ENCODE results near the gene SORBS2.
A peak's percentile ranks its signal among the peaks of the same experiment; 100 is the strongest.

SORBS2 gene

DNA sequence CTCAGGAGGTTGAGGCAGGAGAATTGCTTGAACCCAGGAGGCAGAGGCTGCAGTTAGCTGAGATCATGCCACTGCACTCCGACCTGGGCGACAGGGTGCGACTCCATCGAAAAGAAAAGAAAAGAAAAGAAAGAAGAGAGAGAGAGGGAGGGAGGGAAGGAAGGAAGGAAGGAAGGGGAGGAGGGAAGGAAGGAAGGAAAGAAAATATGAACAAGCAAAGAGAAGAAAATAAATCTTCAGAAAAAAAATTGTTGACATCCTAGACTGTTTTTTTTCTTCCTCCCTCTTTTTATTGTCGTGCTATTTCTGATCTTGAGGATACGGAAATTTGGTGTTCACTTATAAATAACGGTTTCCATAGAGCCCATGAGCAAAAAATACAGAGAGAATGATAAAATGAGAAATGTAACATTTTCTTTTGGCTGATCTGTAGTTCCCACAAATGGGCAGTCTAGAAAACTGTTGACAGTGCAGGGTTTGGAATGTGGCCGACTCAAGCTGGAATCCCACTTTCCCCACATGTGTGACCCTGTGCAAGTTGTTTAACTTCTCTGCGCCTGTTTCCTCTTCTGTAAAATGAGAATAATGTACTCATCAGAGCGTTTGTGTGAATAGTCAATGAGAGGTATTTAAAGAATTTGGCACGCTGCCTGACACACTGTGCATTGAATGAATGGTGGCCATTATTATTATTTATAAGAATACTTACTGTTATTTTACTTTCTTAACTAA, 19.4 kb downstream of the SORBS2 start:
- Histone ChIP-seq H3K9ac (ENCODE audit: low read length) (no peak overlapping the region), H2AK5ac (ENCODE audit: low read length) (no peak overlapping the region), H2BK15ac (replicated peaks; ENCODE audit: low read depth) (no peak overlapping the region), H3K23ac (ENCODE audit: low read length) (no peak overlapping the region), H4K5ac (ENCODE audit: low read length) (no peak overlapping the region), H3K4me3 (ENCODE audit: low read length) (no peak overlapping the region), H3K4me1 (ENCODE audit: control insufficient read depth, low read depth, low read length) (no peaks in the 10 kb centered on the region), H3K4ac (ENCODE audit: low read depth, low read length) (no peak overlapping the region), H3K36me3 (ENCODE audit: control insufficient read depth, insufficient read depth, low read length) (no peaks in the 10 kb centered on the region), H3K27ac (ENCODE audit: low read depth, low read length) (no peak overlapping the region), H3K4me2 (ENCODE audit: low read length) (no peak overlapping the region), H3K79me2 (ENCODE audit: control insufficient read depth, insufficient read depth, low read length) (no peaks in the 10 kb centered on the region), H2BK120ac (ENCODE audit: low read depth, low read length) (no peak overlapping the region), H2BK5ac (ENCODE audit: low read length) (no peak overlapping the region), H3K79me1 (ENCODE audit: low read length) (no peaks in the 10 kb centered on the region), H4K8ac (ENCODE audit: low read depth, low read length) (no peak overlapping the region), H3K56ac (ENCODE audit: low read length) (no peak overlapping the region), H3K18ac (ENCODE audit: low read length) (no peak overlapping the region), H3K27me3 (ENCODE audit: insufficient read depth, low read length, poor library complexity) (no peaks in the 10 kb centered on the region)
- no CpG with 5 or more reads among the region's 11 CpGs for WGBS (ENCODE audit: extremely low coverage, insufficient coverage, low lambda C conversion rate)
- DNase-seq, result no peak

DNA sequence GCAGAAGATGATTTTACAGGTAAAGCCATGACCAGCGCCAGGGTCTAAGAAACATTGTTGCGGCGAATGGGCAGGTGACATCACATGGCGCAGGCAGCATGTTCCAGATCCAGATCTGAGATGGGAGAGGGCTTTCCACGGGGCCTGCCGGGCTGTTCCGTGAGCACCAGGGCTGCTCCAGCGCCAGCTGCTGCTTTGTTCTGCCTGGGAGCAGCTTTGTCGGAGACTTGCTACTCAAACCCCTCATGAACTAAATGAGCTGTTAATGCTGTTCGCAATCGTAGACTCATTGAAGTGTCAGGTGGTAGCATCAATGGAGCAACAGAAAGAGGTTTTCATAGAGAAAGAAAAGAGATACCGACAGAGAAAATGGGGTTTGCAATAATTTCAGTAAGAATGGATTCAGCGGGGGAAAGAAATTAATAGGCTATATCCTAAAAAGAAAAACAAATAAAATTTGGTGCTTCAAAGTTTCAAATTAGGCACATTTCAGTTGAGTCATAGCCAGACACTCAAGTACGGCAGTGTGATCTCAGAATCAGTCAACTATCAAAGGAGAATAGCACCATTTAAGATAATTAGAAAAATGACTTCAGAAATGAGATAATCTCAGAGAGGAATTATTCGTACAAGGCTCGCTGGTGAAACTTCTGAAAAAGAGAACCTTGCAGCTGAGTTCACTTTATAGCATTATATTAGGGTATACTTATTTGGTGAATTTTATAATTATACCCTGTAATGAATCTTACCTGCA, 23.9 kb downstream of the SORBS2 start:
- Histone ChIP-seq H3K4ac (ENCODE audit: low read depth, low read length) (no peak overlapping the region), H3K79me1 (ENCODE audit: low read length) (no peaks in the 10 kb centered on the region), H3K56ac (ENCODE audit: low read length) (no peak overlapping the region), H2BK15ac (replicated peaks; ENCODE audit: low read depth) (no peak overlapping the region), H2AK5ac (ENCODE audit: low read length) (no peak overlapping the region), H3K4me3 (ENCODE audit: low read length) (no peak overlapping the region), H3K27me3 (ENCODE audit: insufficient read depth, low read length, poor library complexity) (no peaks in the 10 kb centered on the region), H3K36me3 (ENCODE audit: control insufficient read depth, insufficient read depth, low read length) (no peaks in the 10 kb centered on the region), H3K23ac (ENCODE audit: low read length) (no peak overlapping the region), H3K27ac (ENCODE audit: low read depth, low read length) (no peak overlapping the region), H3K18ac (ENCODE audit: low read length) (no peak overlapping the region), H3K9ac (ENCODE audit: low read length) (no peak overlapping the region), H4K5ac (ENCODE audit: low read length) (no peak overlapping the region), H3K4me1 (ENCODE audit: control insufficient read depth, low read depth, low read length) (no peaks in the 10 kb centered on the region), H2BK5ac (ENCODE audit: low read length) (no peak overlapping the region), H4K8ac (ENCODE audit: low read depth, low read length) (no peak overlapping the region), H3K79me2 (ENCODE audit: control insufficient read depth, insufficient read depth, low read length) (no peaks in the 10 kb centered on the region), H2BK120ac (ENCODE audit: low read depth, low read length) (no peak overlapping the region), H3K4me2 (ENCODE audit: low read length) (no peak overlapping the region)
- no peak for DNase-seq
- no CpG with 5 or more reads among the region's 16 CpGs for WGBS (ENCODE audit: extremely low coverage, insufficient coverage, low lambda C conversion rate)

DNA sequence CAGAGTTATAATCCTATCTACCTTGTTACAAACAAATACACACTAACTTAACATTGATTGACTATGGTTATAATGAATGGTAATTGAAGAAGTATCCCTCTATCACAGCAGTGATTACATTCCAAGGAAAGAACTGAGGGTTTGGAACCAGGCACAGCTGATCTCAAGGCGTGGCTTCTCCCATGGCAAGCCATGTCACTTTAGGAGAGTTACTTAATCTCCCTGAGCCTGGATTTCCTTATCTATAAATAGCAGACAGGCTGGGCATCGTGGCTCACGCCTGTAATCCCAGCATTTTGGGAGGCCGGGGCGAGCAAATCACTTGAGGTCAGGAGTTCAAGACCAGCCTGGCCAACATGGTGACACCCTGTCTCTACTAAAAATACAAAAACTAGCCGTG, 25.6 kb downstream of the SORBS2 start:
- Histone ChIP-seq H3K4me2 (ENCODE audit: low read length) (no peak overlapping the region), H3K56ac (ENCODE audit: low read length) (no peak overlapping the region), H3K23ac (ENCODE audit: low read length) (no peak overlapping the region), H3K27ac (ENCODE audit: low read depth, low read length) (no peak overlapping the region), H4K5ac (ENCODE audit: low read length) (no peak overlapping the region), H3K27me3 (ENCODE audit: insufficient read depth, low read length, poor library complexity) (no peaks in the 10 kb centered on the region), H3K79me1 (ENCODE audit: low read length) (no peaks in the 10 kb centered on the region), H2BK5ac (ENCODE audit: low read length) (no peak overlapping the region), H2BK120ac (ENCODE audit: low read depth, low read length) (no peak overlapping the region), H3K4me1 (ENCODE audit: control insufficient read depth, low read depth, low read length) (no peaks in the 10 kb centered on the region), H3K4ac (ENCODE audit: low read depth, low read length) (no peak overlapping the region), H2AK5ac (ENCODE audit: low read length) (no peak overlapping the region), H3K79me2 (ENCODE audit: control insufficient read depth, insufficient read depth, low read length) (no peaks in the 10 kb centered on the region), H3K4me3 (ENCODE audit: low read length) (no peak overlapping the region), H3K36me3 (ENCODE audit: control insufficient read depth, insufficient read depth, low read length) (no peaks in the 10 kb centered on the region), H3K18ac (ENCODE audit: low read length) (no peak overlapping the region), H3K9ac (ENCODE audit: low read length) (no peak overlapping the region), H2BK15ac (replicated peaks; ENCODE audit: low read depth) (no peak overlapping the region), H4K8ac (ENCODE audit: low read depth, low read length) (no peak overlapping the region)
- DNase-seq, result peak; percentile 48
- WGBS (ENCODE audit: extremely low coverage, insufficient coverage, low lambda C conversion rate), result no CpG with 5 or more reads among the region's 6 CpGs

DNA sequence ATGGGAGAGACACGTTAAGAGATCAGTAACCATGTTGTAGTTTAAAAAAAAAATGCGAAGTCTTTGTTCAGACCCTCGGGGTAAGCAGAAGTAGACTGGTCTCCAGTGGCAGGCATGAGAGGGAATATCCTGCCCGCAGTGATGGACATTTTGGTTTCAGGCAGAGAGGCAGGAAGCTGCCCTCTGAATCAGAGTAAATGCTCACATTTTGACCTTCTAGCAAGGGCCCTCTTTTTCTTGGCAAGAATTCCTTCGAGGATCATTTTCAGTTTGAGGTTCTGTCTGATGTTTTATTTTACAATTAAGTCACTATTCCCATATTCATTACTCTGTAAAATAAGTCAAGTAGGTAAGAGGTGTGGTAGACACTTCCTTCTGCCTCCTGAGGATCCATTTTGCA, 28.4 kb downstream of the SORBS2 start:
- no peak overlapping the region for H3K56ac ChIP-seq (ENCODE audit: low read length)
- no CpG with 5 or more reads among the region's 5 CpGs for WGBS (ENCODE audit: extremely low coverage, insufficient coverage, low lambda C conversion rate)

DNA sequence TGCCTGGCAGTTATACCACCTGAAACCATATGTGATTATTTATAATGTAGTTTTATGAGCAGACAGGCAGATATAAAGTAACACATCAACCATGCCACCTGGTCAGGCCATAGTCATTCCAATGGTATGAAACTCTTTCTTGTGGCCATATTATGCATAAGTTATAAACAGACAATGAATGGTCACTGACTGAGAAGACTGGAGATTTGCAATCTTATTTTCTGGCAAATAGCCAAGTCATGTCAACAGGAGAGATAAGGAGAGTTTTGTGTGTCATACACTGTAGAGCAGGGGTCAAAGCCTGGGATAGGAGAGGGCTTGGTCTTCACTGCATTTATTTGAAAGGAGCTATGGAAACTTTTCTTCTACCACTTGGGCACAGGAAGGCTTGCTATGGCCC, 29.5 kb downstream of the SORBS2 start:
- no peak overlapping the region for H3K4ac ChIP-seq (ENCODE audit: low read depth, low read length)
- no peak overlapping the region for H3K23ac ChIP-seq (ENCODE audit: low read length)
- H3K4me2 ChIP-seq (ENCODE audit: low read length), result no peak overlapping the region
- no peaks in the 10 kb centered on the region for H3K79me2 ChIP-seq (ENCODE audit: control insufficient read depth, insufficient read depth, low read length)
- H2BK5ac ChIP-seq (ENCODE audit: low read length), result no peak overlapping the region
- no peak overlapping the region for H2BK120ac ChIP-seq (ENCODE audit: low read depth, low read length)
- no peak overlapping the region for H2AK5ac ChIP-seq (ENCODE audit: low read length)
- no peak overlapping the region for H4K8ac ChIP-seq (ENCODE audit: low read depth, low read length)
- no peak overlapping the region for H3K56ac ChIP-seq (ENCODE audit: low read length)
- no peaks in the 10 kb centered on the region for H3K27me3 ChIP-seq (ENCODE audit: insufficient read depth, low read length, poor library complexity)
- H4K5ac ChIP-seq (ENCODE audit: low read length), result no peak overlapping the region
- no peak overlapping the region for H2BK15ac ChIP-seq (replicated peaks; ENCODE audit: low read depth)
- no peak overlapping the region for H3K4me3 ChIP-seq (ENCODE audit: low read length)
- no peaks in the 10 kb centered on the region for H3K36me3 ChIP-seq (ENCODE audit: control insufficient read depth, insufficient read depth, low read length)
- H3K79me1 ChIP-seq (ENCODE audit: low read length), result no peaks in the 10 kb centered on the region
- no peak overlapping the region for H3K18ac ChIP-seq (ENCODE audit: low read length)
- H3K4me1 ChIP-seq (ENCODE audit: control insufficient read depth, low read depth, low read length), result no peaks in the 10 kb centered on the region
- H3K9ac ChIP-seq (ENCODE audit: low read length), result no peak overlapping the region
- no peak overlapping the region for H3K27ac ChIP-seq (ENCODE audit: low read depth, low read length)
- no peak for DNase-seq

More for the DNA sequence above, 28.4 kb downstream of the SORBS2 start:
- no peak overlapping the region for H2BK120ac ChIP-seq (ENCODE audit: low read depth, low read length)
- no peak overlapping the region for H3K18ac ChIP-seq (ENCODE audit: low read length)
- H3K4me2 ChIP-seq (ENCODE audit: low read length), result no peak overlapping the region
- H4K5ac ChIP-seq (ENCODE audit: low read length), result no peak overlapping the region
- no peak overlapping the region for H3K4me3 ChIP-seq (ENCODE audit: low read length)
- H2BK5ac ChIP-seq (ENCODE audit: low read length), result no peak overlapping the region
- H2BK15ac ChIP-seq (replicated peaks; ENCODE audit: low read depth), result no peak overlapping the region
- H4K8ac ChIP-seq (ENCODE audit: low read depth, low read length), result no peak overlapping the region
- no peaks in the 10 kb centered on the region for H3K79me1 ChIP-seq (ENCODE audit: low read length)
- no peak overlapping the region for H2AK5ac ChIP-seq (ENCODE audit: low read length)
- no peaks in the 10 kb centered on the region for H3K4me1 ChIP-seq (ENCODE audit: control insufficient read depth, low read depth, low read length)
- H3K27ac ChIP-seq (ENCODE audit: low read depth, low read length), result no peak overlapping the region
- no peak overlapping the region for H3K4ac ChIP-seq (ENCODE audit: low read depth, low read length)
- no peaks in the 10 kb centered on the region for H3K79me2 ChIP-seq (ENCODE audit: control insufficient read depth, insufficient read depth, low read length)
- no peak for DNase-seq
- H3K36me3 ChIP-seq (ENCODE audit: control insufficient read depth, insufficient read depth, low read length), result no peaks in the 10 kb centered on the region
- H3K9ac ChIP-seq (ENCODE audit: low read length), result no peak overlapping the region
- H3K27me3 ChIP-seq (ENCODE audit: insufficient read depth, low read length, poor library complexity), result no peaks in the 10 kb centered on the region
- H3K23ac ChIP-seq (ENCODE audit: low read length), result no peak overlapping the region
